ENCODE measurements around the gene SMYD4. TPM values are rescaled to one million over a fixed set of nuclear protein-coding genes. Genes with fewer than 3 reads are reported as not detected.

Gene SMYD4
- total RNA-seq, 1 experiment from 2014 or later = 9.3 TPM

DNA sequence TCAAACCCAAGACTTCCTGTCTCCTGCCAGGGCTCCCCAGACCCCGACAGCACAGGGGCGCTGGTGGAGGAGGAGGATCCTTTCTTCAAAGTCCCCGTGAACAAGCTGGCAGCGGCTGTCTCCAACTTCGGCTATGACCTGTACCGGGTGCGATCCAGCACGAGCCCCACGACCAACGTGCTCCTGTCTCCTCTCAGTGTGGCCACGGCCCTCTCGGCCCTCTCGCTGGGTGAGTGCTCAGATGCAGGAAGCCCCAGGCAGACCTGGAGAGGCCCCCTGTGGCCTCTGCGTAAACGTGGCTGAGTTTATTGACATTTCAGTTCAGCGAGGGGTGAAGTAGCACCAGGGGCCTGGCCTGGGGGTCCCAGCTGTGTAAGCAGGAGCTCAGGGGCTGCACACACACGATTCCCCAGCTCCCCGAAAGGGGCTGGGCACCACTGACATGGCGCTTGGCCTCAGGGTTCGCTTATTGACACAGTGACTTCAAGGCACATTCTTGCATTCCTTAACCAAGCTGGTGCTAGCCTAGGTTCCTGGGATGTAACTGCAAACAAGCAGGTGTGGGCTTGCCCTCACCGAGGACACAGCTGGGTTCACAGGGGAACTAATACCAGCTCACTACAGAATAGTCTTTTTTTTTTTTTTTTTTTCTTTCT is 59.8 kb downstream of the SMYD4 start:
- Histone ChIP-seq H3F3A (ENCODE audit: low read length, unreplicated experiment) (no peaks in the 10 kb centered on the region), H3K9ac (ENCODE audit: low read length) (no peak overlapping the region), H3K4me2 (ENCODE audit: low read length) (no peak overlapping the region), H3K79me2 (ENCODE audit: low read length) (no peaks in the 10 kb centered on the region), H4K20me1 (ENCODE audit: low read length) (no peaks in the 10 kb centered on the region), H3K36me3 (ENCODE audit: low read depth, low read length) (no peaks in the 10 kb centered on the region), H2AFZ (ENCODE audit: low read length) (no peak overlapping the region), H3K27me3 (ENCODE audit: low read length) (no peaks in the 10 kb centered on the region), H3K9me2 (replicated peaks; ENCODE audit: low read length) (no peaks in the 10 kb centered on the region), H3K9me3 (ENCODE audit: low read length) (no peaks in the 10 kb centered on the region), H3K27ac (ENCODE audit: low read length) (no peak overlapping the region), H3K4me1 (ENCODE audit: insufficient read depth, low read length) (no peaks in the 10 kb centered on the region), H3K4me3 (ENCODE audit: low read length) (no peak overlapping the region)
- ATAC-seq = peak; percentile 29; the same call in 1 of the 2 replicates
- no peak for TF ChIP-seq EZH2phosphoT487 (IDR thresholded peaks at IDR 0.05; ENCODE audit: borderline replicate concordance, low read length)
- no peak for TF ChIP-seq EZH2 (IDR thresholded peaks at IDR 0.05; ENCODE audit: low read length, unreplicated experiment)
- no peak for TF ChIP-seq CTCF (conservative IDR thresholded peaks at IDR 0.05; ENCODE audit: low read depth, low read length)
- CTCF ChIA-PET = no interaction called here
- no TSS peak for BruUV-seq (replicated peaks)
- peak; percentile 17 for DNase-seq
- intact Hi-C loops (cut with micrococcal nuclease) = no loop called here
- POLR2A ChIA-PET (ENCODE audit: unreplicated experiment) = no interaction called here

DNA sequence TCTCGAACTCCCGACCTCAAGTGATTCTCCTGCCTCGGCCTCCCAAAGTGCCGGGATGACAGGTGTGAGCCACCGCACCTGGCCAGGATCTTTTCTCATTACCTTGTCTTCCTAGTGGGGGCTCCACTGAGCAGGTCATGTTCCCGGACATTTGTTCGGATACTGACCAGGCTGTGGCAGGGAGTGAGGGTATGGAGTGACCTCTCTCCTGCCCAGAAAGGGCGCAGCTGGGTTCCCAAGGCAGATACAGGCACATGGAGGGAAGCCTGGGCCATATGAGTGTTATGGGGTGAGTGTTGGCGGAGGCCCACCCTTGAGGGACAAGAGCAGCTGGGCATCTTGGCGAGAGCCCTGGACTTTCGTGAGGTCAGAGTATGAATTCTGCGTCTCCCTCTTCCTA is 62.3 kb downstream of the SMYD4 start:
- DNase-seq (no peak), ATAC-seq (no peak)
- TF ChIP-seq EZH2 (IDR thresholded peaks at IDR 0.05; ENCODE audit: low read length, unreplicated experiment) = no peak
- TF ChIP-seq CTCF (conservative IDR thresholded peaks at IDR 0.05; ENCODE audit: low read depth, low read length) = 0 out of 2 replicates have a peak, but pooled peaks have one; percentile 30
- TF ChIP-seq EZH2phosphoT487 (IDR thresholded peaks at IDR 0.05; ENCODE audit: borderline replicate concordance, low read length) = no peak
- Histone ChIP-seq H3K27ac (ENCODE audit: low read length) (no peak overlapping the region), H3K9me3 (ENCODE audit: low read length) (no peaks in the 10 kb centered on the region), H3K79me2 (ENCODE audit: low read length) (no peaks in the 10 kb centered on the region), H3F3A (ENCODE audit: low read length, unreplicated experiment) (no peaks in the 10 kb centered on the region), H3K9ac (ENCODE audit: low read length) (no peak overlapping the region), H3K4me2 (ENCODE audit: low read length) (no peak overlapping the region), H2AFZ (ENCODE audit: low read length) (no peak overlapping the region), H3K36me3 (ENCODE audit: low read depth, low read length) (no peaks in the 10 kb centered on the region), H3K27me3 (ENCODE audit: low read length) (no peaks in the 10 kb centered on the region), H3K4me1 (ENCODE audit: insufficient read depth, low read length) (no peaks in the 10 kb centered on the region), H4K20me1 (ENCODE audit: low read length) (no peaks in the 10 kb centered on the region), H3K9me2 (replicated peaks; ENCODE audit: low read length) (no peaks in the 10 kb centered on the region), H3K4me3 (ENCODE audit: low read length) (no peak overlapping the region)
- CTCF ChIA-PET = no interaction called here
- POLR2A ChIA-PET (ENCODE audit: unreplicated experiment) = no interaction called here
- BruUV-seq (replicated peaks) = no TSS peak
- intact Hi-C loops (cut with micrococcal nuclease) = no loop called here

DNA sequence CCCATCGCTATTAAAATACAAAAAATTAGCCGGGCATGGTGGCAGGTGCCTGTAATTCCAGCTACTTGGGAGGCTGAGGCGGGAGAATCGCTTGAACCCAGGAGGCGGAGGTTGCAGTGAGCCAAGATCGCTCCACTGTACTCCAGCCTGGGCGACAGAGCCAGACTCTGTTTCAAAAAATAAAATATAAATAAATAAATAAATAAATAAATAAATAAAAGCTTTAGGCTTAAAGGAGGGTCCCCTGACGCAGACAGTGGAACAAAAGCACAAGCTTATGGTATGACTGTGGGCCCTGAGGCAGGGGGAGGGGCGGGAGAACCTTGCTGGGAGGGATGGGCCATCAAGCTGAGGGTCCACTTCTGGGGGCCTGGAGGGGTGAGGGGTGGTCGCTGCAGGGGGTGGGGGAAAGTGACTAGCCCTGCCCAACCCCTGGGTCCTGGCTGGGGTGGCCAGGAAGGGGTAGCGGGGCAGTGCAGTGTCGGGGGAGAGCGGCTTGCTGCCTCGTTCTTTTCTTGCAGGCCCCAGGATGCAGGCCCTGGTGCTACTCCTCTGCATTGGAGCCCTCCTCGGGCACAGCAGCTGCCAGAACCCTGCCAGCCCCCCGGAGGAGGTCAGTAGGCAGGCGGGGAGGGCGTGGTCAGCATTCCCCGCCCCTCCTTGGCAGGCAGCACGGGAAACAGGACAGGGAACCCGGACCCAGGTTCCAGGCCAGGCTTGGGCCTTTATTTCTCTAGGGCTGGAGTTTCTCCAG is 63.1 kb downstream of the SMYD4 start:
- no TSS peak for BruUV-seq (replicated peaks)

More for the DNA sequence above, 63.1 kb downstream of the SMYD4 start:
- no peak overlapping the region for H3K27ac ChIP-seq (ENCODE audit: low read length)
- intact Hi-C loops (cut with micrococcal nuclease) = no loop called here
- H2AFZ ChIP-seq (ENCODE audit: low read length) = no peak overlapping the region
- no peaks in the 10 kb centered on the region for H3K27me3 ChIP-seq (ENCODE audit: low read length)
- no peaks in the 10 kb centered on the region for H3K79me2 ChIP-seq (ENCODE audit: low read length)
- H3F3A ChIP-seq (ENCODE audit: low read length, unreplicated experiment) = no peaks in the 10 kb centered on the region
- H3K9me3 ChIP-seq (ENCODE audit: low read length) = no peaks in the 10 kb centered on the region
- no peak for ATAC-seq
- TF ChIP-seq EZH2 (IDR thresholded peaks at IDR 0.05; ENCODE audit: low read length, unreplicated experiment) (no peak), CTCF (conservative IDR thresholded peaks at IDR 0.05; ENCODE audit: low read depth, low read length) (no peak), EZH2phosphoT487 (IDR thresholded peaks at IDR 0.05; ENCODE audit: borderline replicate concordance, low read length) (no peak)
- ChIA-PET CTCF (no interaction called here), POLR2A (ENCODE audit: unreplicated experiment) (no interaction called here)
- H3K4me1 ChIP-seq (ENCODE audit: insufficient read depth, low read length) = no peaks in the 10 kb centered on the region
- H3K4me2 ChIP-seq (ENCODE audit: low read length) = no peak overlapping the region
- DNase-seq = no peak
- H4K20me1 ChIP-seq (ENCODE audit: low read length) = no peaks in the 10 kb centered on the region
- no peak overlapping the region for H3K9ac ChIP-seq (ENCODE audit: low read length)
- no peak overlapping the region for H3K4me3 ChIP-seq (ENCODE audit: low read length)
- H3K9me2 ChIP-seq (replicated peaks; ENCODE audit: low read length) = no peaks in the 10 kb centered on the region
- H3K36me3 ChIP-seq (ENCODE audit: low read depth, low read length) = no peaks in the 10 kb centered on the region

Data from PC-3 (cell line).